HG03342 (cell line): ENCODE results near the gene WAPL.

Source experiments
- ATAC-seq: cut with Tn5 transposase; IDR thresholded peaks from one replicate; pipeline ENCODE4 v1.9.1; 2021; ENCODE audit warnings: mild to moderate bottlenecking, moderate library complexity; ENCODE audit not compliant: unreplicated experiment

Gene WAPL

GRCh38 chr10:86472061-86472460 lies 49.5 kb downstream of the WAPL start:
- no peak for ATAC-seq

GRCh38 chr10:86461963-86462804 lies 59.4 kb downstream of the WAPL start:
- no peak for ATAC-seq

- ATAC-seq = no peak
These were observed 70.0 kb downstream of the WAPL start for GRCh38 chr10:86451604-86451960.

GRCh38 chr10:86450806-86451603 lies 70.6 kb downstream of the WAPL start:
- ATAC-seq = no peak

GRCh38 chr10:86449926-86450558 lies 71.5 kb downstream of the WAPL start:
- no peak for ATAC-seq

- ATAC-seq = no peak
These were observed 74.2 kb downstream of the WAPL start for GRCh38 chr10:86447432-86447831.

GRCh38 chr10:86446987-86447386 lies 74.6 kb downstream of the WAPL start:
- no peak for ATAC-seq

- ATAC-seq = no peak
These were observed 75.2 kb downstream of the WAPL start for GRCh38 chr10:86446440-86446839.

- ATAC-seq = no peak
These were observed 77.7 kb downstream of the WAPL start for GRCh38 chr10:86443936-86444335.

GRCh38 chr10:86443069-86443468 lies 78.5 kb downstream of the WAPL start:
- no peak for ATAC-seq

- ATAC-seq = no peak
These were observed 80.4 kb downstream of the WAPL start for GRCh38 chr10:86440874-86441843.

GRCh38 chr10:86439544-86439943 lies 82.0 kb downstream of the WAPL start:
- no peak for ATAC-seq

GRCh38 chr10:86438091-86438749 lies 83.4 kb downstream of the WAPL start:
- ATAC-seq = no peak

GRCh38 chr10:86437447-86437846 lies 84.1 kb downstream of the WAPL start:
- no peak for ATAC-seq

GRCh38 chr10:86436963-86437362 lies 84.6 kb downstream of the WAPL start:
- ATAC-seq = no peak

- ATAC-seq = no peak
These were observed 86.9 kb downstream of the WAPL start for GRCh38 chr10:86434656-86435055.

- ATAC-seq = no peak
These were observed 97.9 kb downstream of the WAPL start for GRCh38 chr10:86423739-86424138.

GRCh38 chr10:86419101-86419500 lies 102.5 kb downstream of the WAPL start:
- ATAC-seq = no peak

GRCh38 chr10:86415583-86415982 lies 106.0 kb downstream of the WAPL start:
- ATAC-seq = no peak

GRCh38 chr10:86415116-86415515 lies 106.5 kb downstream of the WAPL start:
- ATAC-seq = no peak
